Measurements from ENCODE around the gene OR56A1.

GRCh38 chr11:6012035-6012668 is 18.4 kb downstream of the OR56A1 start:
- TF ChIP-seq, protein P1, sequence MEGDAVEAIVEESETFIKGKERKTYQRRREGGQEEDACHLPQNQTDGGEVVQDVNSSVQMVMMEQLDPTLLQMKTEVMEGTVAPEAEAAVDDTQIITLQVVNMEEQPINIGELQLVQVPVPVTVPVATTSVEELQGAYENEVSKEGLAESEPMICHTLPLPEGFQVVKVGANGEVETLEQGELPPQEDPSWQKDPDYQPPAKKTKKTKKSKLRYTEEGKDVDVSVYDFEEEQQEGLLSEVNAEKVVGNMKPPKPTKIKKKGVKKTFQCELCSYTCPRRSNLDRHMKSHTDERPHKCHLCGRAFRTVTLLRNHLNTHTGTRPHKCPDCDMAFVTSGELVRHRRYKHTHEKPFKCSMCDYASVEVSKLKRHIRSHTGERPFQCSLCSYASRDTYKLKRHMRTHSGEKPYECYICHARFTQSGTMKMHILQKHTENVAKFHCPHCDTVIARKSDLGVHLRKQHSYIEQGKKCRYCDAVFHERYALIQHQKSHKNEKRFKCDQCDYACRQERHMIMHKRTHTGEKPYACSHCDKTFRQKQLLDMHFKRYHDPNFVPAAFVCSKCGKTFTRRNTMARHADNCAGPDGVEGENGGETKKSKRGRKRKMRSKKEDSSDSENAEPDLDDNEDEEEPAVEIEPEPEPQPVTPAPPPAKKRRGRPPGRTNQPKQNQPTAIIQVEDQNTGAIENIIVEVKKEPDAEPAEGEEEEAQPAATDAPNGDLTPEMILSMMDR (IDR thresholded peaks at IDR 0.05), result no peak
- TF ChIP-seq POLR2AphosphoS5 (IDR thresholded peaks at IDR 0.05) (no peak), POLR2A (IDR thresholded peaks at IDR 0.05) (no peak)

Data from prostate gland (tissue), 2 donors.